HG03457 (cell line): ENCODE data around the gene PRDM15.

Source experiments
- ATAC-seq: cut with Tn5 transposase; IDR thresholded peaks from one replicate; pipeline ENCODE4 v1.9.1; 2021; ENCODE audit warnings: moderate number of reproducible peaks; ENCODE audit not compliant: unreplicated experiment

PRDM15 gene

DNA sequence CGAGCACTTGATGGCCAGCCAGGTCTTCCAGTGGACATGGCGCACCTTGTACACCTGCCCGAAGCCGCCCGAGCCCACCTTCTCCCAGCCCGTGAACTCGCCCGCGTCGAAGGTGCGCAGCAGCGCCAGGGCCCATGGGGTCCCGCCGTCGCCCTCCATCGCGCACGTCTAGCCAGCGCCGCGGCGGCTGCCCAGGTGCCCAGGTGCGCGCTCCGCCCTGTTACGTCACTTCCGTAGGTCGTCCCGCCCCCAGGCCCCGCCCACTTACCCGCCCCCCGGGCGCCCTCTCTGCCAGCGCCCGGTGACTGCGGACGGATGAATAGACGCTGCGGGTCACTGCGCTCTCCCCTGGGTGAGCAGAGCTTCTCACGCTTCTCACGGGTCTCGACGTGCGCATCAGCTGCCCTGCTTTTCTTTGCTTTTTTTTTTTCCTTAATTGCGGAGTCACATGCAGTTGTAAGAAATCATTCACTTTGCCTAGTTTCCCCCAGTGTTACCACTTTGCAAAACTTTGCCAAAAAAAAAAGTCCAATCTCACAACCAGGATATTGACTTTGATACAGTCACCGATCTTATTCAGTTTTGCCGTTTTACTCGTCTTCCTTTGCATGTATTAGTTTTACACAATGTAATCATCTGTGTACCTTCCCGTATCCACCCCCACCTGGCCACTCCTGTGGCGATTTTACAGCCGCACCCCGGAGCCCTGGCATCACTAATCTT, 112.1 kb downstream of the PRDM15 start, which contains the start of gene RIPK4:
Gene RIPK4, minus strand, starts transcription at position 170 of the 723 bp plus-strand sequence. Its CDS starts 11 bp downstream, at position 159.
- no peak for ATAC-seq

DNA sequence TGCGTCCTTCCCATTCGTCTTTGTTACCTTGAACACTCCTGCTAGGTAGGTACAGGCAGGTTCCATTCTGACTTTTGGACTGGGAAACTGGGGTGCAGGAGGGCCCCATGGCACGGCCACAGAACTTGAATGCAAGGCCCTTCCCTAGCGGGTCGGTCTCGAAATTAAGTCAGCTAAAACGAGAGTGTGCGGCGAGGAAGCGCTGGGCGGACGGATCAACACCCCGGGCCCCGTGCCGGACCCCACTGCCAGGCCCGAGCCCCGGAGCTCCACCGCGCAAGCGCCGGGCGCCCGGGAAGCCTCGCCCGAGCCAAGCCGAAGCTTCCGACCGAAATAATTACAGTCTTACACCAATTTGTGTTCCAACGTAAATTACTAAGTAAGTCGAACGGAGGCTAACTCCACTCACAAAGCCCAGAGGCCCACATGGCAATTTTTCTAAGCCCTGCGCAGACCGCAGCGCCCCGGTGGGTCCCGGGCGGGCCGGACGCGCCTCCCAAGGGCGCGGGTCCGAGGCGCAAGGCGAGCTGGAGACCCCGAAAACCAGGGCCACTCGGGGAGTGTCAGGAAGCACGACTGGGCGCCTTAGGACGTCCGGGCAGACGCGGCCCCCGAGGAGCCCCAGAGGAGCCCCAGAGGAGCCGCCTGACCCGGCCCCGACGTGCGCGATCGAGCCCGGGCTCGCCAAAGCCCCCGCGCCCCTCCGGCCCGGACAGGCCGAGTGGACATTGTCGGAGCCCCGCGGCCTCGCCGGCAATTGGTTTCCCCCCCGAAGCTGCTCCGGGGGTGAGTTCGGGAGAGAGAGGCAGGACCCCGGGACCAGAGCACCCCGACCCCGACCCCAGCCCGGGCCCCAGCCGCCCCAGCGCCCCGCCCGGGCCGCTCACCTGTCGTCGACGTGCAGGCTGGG, 112.9 kb downstream of the PRDM15 start:
- no peak for ATAC-seq

DNA sequence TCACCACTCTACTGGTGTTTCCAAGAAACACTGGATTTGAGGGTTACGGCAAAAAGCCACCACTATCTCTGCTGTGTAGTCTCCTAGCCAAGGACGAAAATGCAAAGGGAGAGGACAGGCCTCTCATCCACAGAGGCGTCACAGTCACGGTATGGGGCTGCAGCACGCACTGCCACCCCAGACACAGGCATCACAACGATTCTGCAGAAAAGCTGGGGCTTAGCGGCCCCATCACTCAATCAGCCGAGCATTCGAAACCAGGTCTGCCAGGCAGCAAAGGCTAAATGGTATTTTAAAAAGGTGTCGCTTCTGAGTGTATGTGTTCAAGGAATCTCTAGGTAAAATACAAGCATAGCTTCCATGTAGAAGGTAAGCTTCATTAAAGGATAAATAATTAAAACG, 113.7 kb downstream of the PRDM15 start:
- ATAC-seq, result no peak

DNA sequence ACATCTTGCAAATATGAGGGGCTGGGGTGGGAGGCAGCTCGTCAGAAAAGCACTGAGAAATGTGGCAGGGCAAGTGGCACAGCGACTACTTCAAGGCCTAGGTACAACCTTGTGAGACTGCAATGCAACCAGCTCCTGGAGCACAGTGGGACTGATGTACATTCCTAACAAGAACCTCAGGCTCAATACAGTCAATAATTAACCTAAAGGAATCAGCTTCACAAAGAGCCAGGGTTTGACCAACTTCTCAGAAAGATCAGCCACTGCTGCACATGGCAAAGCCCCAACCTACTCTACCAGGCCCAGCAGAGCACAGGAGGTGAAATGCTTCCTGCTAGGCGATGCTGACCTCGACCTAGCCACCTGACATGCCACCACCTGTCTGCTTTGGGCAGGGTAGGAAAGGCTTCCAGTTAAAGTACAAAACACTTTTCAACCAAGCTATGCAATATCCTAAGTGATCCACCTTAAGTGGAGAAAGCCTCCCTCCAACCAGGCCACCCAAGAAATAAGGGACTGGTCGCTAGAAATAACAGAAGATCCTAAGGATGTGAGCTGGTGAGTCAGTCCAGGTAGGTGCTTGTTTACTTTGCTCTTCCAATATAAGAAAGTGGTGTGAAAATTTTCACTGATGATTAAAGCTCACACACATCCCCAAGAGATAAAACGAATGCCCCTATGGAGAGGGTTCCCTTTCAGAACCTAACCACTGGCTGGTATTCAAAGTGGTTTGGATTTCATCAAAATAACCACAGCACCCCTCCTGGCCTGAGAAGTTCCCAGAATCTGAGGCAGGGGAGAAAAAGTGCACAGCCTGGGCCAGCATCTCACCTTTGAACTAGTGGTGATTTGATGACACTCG, 114.4 kb downstream of the PRDM15 start:
- ATAC-seq, result no peak

DNA sequence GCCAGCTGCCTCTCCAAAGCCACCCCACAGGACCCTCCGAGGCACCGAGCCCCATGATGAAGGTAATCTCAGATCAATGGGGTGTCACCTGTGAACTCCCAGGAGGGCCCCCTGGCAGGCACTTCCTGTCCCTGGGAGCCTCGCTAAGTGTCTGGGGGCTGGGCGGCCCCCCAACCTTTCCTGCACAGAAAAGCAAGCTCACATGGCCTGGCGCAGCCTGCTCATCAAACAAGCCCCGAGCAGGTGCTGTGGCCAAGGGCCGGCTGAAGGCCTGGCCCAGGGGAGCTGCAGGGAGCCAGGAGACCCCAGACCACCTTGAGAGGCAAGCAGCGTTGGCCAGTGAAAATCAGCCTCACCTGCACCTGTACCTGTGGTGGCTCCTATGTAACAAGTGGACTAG, 115.1 kb downstream of the PRDM15 start:
- ATAC-seq, result no peak

DNA sequence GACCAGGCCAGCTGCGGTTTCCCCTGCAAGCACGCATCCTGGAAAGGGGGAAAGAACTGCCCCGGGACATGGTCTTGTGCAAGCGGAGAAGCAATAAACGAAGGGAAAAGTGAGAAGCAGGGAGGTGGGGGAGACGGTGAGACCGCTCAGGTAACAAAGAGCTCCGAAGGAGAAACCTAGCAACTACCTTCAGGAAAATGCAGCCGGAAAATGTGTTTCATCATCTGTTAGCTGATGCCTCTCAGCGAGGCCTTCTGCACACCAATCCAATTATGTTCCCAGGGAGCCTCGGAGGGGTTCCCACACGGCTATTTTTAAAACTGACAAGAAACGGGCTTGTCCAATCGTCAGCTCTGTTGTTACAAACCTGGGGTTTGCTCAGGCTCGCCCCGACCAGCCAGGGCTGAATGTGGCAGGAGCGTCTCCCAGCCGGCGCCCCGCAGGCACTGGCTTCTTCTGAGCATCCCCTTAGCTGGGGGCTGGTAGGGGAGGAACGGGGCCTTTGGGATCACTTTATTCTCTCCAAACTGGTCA, 115.7 kb downstream of the PRDM15 start:
- ATAC-seq, result no peak

DNA sequence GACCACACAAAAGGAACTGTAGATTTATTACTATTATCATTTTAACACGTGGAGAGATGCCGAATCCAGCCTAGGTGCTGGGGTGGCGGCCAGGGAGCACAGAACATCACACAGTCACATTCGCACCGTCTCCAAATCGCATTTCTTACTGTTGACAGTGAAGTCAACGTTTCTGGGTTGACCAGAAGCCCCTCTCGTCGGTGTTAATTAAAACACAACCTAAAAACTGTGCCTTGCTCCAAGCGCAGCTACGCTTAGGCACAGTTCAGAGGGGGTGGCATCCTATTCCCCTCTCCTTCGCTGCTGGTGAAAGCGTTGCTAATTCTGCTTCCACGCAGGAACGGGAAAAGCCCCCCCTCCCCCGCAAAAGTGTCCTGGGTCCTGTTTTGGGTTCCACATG, 116.4 kb downstream of the PRDM15 start:
- ATAC-seq, result no peak

DNA sequence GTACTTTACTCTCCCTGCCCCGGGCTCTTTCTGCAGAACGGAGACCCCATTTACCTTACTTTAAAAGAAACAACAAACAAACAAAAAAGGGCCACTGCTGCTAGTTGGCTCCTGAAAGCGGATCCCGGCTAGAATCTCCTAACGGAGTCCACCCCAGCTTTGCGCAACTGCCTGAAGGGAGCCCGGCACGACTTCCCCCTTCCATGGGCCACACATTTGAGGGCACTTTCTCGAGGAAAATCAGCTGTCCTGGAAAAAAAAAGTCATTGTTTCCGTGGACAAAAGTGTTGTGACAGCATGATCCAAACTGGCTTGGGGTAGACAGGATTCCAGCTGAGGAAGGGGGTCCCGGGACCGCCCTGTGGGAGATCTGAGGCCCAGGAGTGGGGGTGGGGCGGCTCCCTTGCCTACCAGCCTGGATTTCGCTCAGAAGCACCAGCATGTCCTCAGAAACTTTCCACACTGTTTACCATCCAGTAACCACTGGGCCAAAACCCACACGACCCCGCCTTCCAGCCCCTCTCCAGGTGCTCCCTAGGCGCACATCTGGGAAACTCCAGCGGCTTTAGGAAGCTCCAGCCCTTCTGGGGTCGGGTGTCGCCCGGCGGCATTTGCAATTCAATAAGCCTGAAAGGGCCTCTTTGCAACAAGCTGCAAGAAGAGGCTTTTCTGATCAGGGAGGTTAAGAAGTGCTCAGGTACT, 117.1 kb downstream of the PRDM15 start:
- ATAC-seq, result no peak

DNA sequence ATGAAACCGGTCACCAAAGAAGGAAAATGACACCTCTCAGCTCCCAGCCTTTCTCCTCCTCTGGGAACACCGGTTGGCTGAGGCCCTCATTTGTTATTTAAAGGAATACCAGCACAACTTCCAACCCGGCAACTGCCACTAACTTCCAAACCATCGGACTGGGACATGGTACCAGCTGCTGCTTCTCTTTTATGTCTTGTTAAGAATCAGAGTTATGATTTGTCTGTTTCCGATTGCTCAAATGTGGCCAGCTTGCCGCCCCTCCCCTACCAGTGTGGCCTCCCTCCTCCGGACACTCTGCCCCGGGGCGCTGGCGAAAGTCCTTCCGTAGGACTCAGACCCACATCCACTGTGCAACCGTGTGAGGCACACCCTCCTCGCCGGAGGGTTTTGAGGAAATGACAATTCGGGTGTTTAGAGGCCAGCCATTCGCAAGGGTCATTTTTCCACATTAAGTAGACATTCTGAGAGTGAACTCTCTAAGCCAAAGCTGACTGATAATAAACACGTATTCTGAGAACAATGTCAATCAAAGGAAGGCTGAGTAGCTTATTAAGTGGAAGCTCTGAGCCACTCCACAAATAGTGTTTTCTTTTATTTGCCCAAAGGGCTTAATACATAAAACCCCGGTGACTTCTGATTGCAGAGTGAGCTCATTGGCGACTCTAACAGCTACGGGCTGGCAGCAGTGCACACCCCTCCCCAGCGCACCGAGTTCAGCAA, 117.8 kb downstream of the PRDM15 start:
- no peak for ATAC-seq

DNA sequence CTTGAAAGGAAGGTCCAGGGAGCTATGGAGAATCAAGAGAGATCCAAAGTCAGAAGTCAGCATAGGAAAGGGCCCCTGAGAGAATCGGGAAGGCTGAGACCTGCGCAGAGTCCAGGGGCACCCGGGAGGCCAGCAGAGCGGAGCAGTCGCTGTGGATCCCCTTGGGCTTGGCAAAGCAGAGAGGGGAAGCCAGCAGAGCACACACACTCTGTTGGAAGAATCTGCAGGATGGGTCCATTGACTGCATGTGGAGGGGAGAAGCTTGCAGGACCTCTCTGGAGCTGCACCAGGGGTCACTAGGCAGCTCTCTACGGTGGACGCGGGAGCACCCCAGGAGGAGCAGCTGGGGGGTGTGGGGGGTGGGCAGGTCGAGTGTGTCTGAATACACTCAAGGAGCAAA, 118.7 kb downstream of the PRDM15 start:
- no peak for ATAC-seq

DNA sequence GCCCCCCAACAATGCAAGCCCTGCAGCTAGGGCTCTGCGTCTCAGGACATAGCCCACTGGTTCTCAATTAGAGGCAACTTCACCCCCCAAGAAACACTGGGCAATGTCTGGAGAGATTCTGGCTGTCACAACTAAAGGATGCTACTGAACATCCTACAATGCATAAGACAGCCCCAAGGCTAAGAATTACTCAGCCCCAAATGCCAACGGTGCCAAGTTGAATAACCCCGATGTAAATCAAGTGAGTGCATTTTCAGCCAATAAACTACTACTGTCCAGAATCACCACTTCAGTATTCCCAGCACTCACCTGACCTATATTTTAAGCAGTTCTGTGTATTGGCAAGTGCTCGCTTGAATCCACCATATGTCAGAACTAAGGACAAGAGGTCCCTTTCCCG, 119.2 kb downstream of the PRDM15 start:
- no peak for ATAC-seq

DNA sequence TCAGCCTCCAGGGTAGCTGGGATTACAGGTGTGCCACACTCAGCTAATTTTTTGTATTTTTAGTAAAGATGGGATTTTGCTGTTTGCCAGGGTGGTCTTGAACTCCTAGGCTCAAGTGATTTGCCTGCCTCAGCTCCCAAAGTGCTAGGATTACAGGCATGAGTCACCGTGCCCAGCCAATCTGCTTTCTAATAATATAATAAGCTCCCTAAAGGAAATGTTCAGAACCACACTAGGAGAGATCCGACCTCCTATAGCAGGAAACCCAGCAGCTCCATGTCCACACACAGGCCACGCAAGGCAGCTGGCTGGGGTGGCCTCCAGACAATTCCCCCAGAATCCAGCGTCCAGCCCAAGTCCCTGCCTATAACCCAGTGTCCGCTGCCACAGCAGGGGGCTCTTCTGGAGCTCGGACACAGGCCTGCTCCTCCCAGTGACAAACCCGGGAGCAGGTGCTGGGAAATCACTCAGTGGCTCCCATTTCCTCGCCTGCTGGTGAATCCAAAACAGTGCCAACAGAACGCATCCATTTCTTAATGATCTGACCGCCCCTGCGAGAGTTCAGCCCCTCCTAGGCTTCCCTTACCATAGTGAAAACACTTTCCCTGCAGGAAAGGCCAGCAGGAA, 119.8 kb downstream of the PRDM15 start:
- no peak for ATAC-seq

DNA sequence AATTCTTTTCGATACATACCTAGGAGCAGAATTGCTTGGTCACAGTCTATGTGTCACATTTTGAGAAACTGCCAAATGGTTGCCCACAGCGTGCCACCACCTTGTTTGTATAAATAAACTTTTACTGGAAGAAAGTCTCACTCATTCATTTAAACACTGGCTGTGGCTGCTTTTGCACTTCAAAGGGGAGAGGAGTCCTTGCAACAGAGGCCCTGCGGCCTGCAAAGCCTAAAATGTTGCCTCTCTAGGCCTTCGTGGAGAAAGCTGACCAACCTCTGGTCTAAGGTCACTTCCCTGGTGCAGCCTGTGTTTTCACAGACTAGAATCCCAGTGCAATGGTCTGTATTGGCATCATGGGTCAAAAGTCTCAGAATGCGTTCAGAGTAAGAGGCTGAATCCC, 120.6 kb downstream of the PRDM15 start:
- no peak for ATAC-seq

DNA sequence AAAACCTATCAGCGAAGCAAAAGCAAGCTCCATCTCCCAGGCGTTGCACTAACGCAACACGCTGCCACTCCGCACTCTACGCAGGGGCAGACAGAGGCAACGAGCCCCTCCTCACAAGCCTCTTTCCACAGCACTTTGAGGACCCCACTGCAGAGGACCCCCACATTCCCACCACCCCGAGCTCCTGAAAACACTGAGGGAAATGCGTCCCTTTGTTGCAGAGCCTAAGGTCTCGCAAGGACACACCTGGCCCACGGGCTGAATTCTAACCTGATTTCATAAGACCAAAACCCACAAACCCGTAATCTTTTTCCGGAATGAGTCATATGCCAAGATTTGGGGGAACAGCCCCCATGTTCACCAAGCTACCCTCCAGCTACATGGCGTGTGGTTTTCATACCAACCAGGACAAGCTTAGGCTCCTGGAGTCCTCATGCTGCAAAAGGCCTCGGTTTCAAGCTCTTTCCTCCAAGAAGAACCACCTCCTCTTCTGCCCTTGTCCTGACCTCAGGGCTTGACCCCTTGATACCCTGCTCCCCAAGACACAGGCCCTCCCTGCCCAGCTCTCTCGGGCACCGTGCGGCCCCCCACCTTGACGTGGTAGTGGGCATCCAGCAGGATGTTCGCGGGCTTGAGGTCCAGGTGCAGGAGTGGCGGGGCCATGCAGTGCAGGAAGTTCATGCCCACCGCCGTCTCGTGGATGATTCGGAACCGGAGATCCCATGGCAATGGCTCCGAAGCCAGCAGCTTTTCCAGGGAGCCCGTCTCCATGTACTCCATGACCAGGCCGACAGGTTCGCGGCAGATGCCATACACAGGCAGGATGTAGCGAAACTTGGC, 123.0 kb downstream of the PRDM15 start:
- ATAC-seq, result no peak

DNA sequence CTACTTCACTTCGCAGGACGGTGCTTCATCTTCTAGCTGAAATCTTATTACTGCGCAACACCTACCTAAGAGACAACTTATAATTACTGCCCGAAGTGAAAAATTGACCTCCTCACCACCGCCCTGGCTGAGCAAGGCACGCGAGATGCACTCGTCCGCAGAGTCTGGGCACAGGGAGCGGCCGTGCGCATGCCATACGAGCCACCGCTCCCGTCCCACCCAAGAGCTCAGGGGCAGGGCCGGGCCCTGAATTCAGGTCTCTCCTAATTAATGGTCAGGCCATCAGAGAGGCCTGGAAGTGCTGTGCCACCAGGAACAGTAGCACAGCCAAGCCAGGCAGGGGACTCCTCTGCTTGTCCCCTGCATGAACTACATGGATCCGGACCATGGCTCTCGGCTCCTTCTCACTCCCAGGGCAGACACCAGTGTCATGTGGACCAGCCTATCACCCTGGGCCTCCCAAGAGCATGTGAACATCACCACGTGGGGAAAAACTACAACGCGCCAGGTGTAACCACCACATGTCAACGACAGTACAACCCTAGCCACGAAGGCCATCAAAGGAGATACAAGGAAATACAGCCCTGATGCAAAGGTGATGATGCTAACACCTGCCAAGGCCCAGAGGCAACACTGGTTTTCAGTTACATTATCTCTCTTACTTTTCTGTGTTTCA, 123.7 kb downstream of the PRDM15 start:
- ATAC-seq, result no peak

DNA sequence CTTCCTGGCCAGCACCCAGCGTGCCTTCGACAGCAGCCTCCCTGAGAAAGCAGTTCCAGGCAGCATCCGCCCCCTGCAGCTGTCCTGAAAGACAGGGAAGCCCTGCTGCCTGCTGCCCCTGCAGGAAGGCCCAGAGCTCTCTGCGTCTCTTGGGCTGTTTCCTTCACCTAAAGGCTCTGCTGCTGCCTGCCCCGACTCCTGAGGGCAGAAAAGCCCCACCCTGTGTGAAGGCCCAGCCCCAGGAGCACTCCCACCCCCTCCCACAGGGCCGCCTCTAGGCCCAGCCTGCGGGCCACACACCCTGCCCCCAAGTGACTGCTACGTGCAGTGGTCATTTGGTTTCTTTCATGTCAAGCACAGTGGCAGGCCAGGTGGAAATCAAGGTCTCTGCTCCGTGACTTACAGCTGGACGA, 124.7 kb downstream of the PRDM15 start:
- ATAC-seq, result no peak

DNA sequence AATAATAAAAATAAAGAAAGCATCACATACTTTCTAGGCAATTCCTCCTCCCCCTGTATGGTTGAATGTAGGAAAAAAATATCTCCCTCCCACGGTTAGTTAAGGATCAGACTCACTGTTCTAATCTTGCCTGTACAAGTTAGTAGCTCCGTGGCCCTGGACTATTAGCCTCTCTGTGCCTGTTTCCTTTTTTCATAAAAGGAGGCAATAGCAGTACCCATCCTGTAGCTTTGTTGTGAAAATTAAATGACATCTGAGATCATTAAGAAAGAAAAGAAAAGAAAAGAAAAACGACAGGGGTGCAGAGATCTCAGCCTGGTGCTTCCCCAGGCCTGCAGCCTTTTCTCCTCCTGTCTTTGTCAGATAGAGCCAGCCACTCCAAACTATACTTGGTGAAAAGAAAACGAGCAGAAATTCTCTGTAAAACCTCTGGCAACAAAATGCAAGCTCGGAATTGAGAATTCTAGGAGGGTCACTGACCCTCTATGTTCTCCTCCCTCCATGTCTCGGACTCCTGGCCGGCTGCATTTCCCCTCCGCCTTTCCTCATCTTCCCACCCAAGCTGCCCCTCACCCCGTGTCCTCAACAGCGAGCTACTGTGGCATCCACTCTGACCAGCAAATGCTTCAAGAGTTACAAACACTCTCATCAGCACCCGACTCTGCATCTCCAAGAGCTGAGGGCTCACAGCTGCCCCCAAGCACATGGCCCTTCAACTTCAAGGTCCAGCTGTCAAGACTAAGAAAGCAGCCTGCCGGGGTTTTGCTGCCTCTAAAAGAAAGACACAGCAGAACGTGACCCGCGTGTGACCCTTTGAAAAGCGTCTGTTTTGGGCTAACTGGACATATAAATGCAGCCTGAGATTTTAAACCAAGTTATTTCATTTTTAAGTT, 125.9 kb downstream of the PRDM15 start:
- no peak for ATAC-seq
